B cell (primary cell): Measurements from ENCODE around the gene CEP290.

Source experiments
- EZH2 ChIP-seq: IDR thresholded peaks from 2 replicates; pipeline ENCODE4 v1.6.1; 2012; ENCODE audit warnings: borderline replicate concordance, low read depth, mild to moderate bottlenecking, moderate library complexity, low read length; ENCODE audit not compliant: insufficient read depth, poor library complexity, severe bottlenecking
- TF ChIP-seq, protein P1 (sequence below): fragments of 200-600 bp; IDR thresholded peaks from one replicate; pipeline ENCODE4 v1.8.0; 2022; ENCODE audit warnings: antibody characterized with exemption, mild to moderate bottlenecking

GRCh38 chr12:88081247-88081646, 60.6 kb downstream of the CEP290 start:
- TF ChIP-seq, protein P1, sequence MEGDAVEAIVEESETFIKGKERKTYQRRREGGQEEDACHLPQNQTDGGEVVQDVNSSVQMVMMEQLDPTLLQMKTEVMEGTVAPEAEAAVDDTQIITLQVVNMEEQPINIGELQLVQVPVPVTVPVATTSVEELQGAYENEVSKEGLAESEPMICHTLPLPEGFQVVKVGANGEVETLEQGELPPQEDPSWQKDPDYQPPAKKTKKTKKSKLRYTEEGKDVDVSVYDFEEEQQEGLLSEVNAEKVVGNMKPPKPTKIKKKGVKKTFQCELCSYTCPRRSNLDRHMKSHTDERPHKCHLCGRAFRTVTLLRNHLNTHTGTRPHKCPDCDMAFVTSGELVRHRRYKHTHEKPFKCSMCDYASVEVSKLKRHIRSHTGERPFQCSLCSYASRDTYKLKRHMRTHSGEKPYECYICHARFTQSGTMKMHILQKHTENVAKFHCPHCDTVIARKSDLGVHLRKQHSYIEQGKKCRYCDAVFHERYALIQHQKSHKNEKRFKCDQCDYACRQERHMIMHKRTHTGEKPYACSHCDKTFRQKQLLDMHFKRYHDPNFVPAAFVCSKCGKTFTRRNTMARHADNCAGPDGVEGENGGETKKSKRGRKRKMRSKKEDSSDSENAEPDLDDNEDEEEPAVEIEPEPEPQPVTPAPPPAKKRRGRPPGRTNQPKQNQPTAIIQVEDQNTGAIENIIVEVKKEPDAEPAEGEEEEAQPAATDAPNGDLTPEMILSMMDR, result no peak
- TF ChIP-seq EZH2, result no peak
